Measurements from ENCODE around the gene SLC4A5.

SLC4A5 gene

DNA sequence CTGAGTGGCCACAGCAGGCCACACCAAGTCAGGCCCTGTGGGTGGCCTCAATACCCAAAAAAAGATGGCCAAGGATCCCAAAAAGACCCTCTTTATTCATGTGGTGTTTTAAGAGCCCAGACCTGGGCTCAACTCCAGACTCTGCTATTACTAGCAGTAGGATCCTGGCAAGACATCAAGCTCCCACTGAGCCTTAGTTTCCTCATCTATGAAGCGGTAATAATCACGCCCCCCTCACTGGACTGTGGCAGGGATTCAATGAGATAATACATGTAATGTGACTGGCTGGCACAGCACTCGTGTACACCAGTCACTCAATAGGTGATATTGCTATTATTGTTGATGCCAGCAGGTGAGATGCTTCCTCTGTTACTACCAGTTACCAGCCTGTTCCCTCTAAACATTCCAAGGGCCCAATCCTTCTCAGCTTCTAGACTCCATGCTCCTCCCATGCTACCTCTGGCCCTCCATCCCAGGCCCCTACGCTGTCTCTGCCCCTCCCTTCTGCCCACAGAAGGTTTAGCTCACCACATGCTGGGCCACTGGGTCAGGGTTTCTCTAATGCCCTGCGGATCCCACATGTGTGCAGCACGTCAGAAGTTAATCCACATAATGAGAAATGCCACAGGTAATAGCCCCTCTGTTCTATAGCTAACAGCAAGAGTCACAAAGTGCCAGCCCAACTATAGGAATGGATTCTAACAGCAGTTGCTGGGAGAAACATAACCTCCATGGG is 51.2 kb downstream of the SLC4A5 start:
- DNase-seq (ENCODE audit: low spot score): no peak
- H3K27ac ChIP-seq: no peak overlapping the region
- ChIA-PET POLR2A (ENCODE audit: low non-redundant PET) (no interaction called here), CTCF (interaction anchor here (0.5 to 0.6 kb wide), 2 partner anchors 46 to 853 kb away, joined by 3 to 4 read pairs; no protein-coding TSS in a partner anchor)
- TF ChIP-seq, protein P1, sequence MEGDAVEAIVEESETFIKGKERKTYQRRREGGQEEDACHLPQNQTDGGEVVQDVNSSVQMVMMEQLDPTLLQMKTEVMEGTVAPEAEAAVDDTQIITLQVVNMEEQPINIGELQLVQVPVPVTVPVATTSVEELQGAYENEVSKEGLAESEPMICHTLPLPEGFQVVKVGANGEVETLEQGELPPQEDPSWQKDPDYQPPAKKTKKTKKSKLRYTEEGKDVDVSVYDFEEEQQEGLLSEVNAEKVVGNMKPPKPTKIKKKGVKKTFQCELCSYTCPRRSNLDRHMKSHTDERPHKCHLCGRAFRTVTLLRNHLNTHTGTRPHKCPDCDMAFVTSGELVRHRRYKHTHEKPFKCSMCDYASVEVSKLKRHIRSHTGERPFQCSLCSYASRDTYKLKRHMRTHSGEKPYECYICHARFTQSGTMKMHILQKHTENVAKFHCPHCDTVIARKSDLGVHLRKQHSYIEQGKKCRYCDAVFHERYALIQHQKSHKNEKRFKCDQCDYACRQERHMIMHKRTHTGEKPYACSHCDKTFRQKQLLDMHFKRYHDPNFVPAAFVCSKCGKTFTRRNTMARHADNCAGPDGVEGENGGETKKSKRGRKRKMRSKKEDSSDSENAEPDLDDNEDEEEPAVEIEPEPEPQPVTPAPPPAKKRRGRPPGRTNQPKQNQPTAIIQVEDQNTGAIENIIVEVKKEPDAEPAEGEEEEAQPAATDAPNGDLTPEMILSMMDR (conservative IDR thresholded peaks at IDR 0.05; ENCODE audit: low read depth): no peak

- TF ChIP-seq, protein P1 (conservative IDR thresholded peaks at IDR 0.05; ENCODE audit: low read depth): no peak
- CTCF ChIA-PET: interaction anchor here (0.6 kb wide), 1 partner anchor 852 kb away, joined by 3 read pairs; no protein-coding TSS in a partner anchor
- POLR2A ChIA-PET (ENCODE audit: low non-redundant PET): no interaction called here
- no peak for DNase-seq (ENCODE audit: low spot score)
- H3K27ac ChIP-seq: no peak overlapping the region
Measured at GRCh38 chr2:74291218-74291544, 52.0 kb downstream of the SLC4A5 start.

GRCh38 chr2:74290466-74291217 is 52.6 kb downstream of the SLC4A5 start:
- POLR2A ChIA-PET (ENCODE audit: low non-redundant PET): no interaction called here
- TF ChIP-seq, protein P1 (conservative IDR thresholded peaks at IDR 0.05; ENCODE audit: low read depth): no peak
- H3K27ac ChIP-seq: no peak overlapping the region
- CTCF ChIA-PET: no interaction called here
- no peak for DNase-seq (ENCODE audit: low spot score)

- TF ChIP-seq, protein P1 (conservative IDR thresholded peaks at IDR 0.05; ENCODE audit: low read depth): no peak
- ChIA-PET CTCF (no interaction called here), POLR2A (ENCODE audit: low non-redundant PET) (no interaction called here)
- no peak overlapping the region for H3K27ac ChIP-seq
- no peak for DNase-seq (ENCODE audit: low spot score)
Measured at GRCh38 chr2:74290066-74290465, 53.1 kb downstream of the SLC4A5 start.

DNA sequence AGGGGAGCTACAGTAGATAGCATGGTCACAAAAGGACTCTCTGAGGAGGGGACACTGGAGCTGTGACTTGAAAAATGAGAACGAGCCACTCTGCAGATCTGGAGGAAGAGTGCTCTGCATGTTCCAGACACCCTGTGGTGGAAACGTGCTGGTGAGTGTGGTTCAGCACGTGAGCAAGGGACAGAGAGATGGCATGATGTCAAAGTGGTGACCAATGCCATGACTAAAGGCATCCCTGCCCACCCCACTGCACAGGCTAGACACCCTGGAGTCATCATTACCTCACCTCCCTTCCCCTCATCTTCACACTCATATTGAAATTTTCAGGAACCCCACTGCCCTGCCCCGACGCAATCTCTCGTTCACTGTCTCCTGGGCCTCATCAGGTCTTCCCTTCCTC is 56.5 kb downstream of the SLC4A5 start:
- no peak overlapping the region for H3K27ac ChIP-seq
- CTCF ChIA-PET: interaction anchor here (1.7 kb wide), 1 partner anchor 48 kb away, joined by 9 read pairs; no protein-coding TSS in a partner anchor
- POLR2A ChIA-PET (ENCODE audit: low non-redundant PET): no interaction called here
- TF ChIP-seq, protein P1 (conservative IDR thresholded peaks at IDR 0.05; ENCODE audit: low read depth): no peak
- no peak for DNase-seq (ENCODE audit: low spot score)

- CTCF ChIA-PET: no interaction called here
- TF ChIP-seq, protein P1 (conservative IDR thresholded peaks at IDR 0.05; ENCODE audit: low read depth): no peak
- POLR2A ChIA-PET (ENCODE audit: low non-redundant PET): no interaction called here
- no peak for DNase-seq (ENCODE audit: low spot score)
- no peak overlapping the region for H3K27ac ChIP-seq
Measured at GRCh38 chr2:74281141-74281975, 61.9 kb downstream of the SLC4A5 start.
